IPS-11a (cell line): ENCODE measurements around the gene RGS21.
"Not testable (repeated sequence)": the region's sequence is repeated elsewhere in the genome, so short reads cannot be mapped to it uniquely, and the experiment has no call there.

Experiments
- H3K4me3 ChIP-seq: one replicate; pipeline ENCODE4 v1.5.1; 2013; ENCODE audit warnings: low read depth, low read length, control low read depth

RGS21 gene, protein sequence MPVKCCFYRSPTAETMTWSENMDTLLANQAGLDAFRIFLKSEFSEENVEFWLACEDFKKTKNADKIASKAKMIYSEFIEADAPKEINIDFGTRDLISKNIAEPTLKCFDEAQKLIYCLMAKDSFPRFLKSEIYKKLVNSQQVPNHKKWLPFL

DNA sequence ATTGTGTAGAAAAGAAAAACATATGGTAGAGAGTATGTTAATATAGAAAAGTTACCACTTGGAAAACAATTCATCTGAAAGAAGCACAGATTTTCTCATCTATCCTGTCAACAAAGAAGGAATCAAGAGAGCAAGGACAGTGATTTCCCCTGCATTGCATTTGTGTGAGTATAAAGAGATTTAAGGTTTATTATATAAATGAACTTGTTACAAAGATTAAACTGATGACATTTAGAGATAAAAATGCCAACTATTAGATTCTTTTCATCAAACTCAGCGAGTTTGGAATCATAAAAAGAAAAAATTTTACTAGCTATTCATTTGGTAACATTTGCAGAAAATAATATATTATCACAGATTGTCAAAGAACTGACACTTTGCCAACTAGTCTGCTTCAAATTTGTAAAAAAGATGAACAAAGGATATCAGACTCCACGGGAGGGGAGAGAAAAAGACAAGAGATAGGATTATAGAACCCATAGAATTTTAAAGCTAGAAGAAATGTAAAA, at the start of gene RGS21:
Gene RGS21, plus strand, starts transcription at position 51 of the 509 bp plus-strand sequence. CDS start 26,045 bp downstream, outside the sequence.
- no peak within 1 kb of the TSS for H3K4me3 ChIP-seq

DNA sequence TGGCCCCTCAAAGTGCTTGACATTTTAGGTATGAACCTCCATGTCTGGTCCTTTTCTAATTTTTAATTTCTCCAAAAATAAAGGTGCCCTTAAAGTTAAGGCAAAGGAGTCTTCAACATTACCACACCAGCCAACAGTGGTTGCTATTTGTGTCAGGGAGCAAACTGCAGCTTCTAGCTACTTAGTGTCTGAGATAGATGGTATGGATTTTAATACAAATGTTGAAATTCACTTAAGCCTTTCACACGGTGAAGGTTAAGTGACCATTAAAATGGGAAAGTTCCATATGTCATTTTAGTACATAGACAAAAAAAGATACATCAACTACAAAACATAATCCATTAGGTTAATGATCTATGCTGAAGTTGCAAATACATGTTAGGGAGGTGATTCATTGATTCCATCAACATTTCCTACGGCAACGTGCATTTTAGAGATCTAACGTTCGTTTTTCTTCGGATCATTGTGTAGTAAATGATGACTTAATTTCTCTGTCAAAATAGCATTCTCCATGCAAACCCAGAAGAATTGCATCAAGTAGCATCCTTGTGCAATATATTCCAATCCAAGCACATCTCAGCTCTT, 48.2 kb upstream of the RGS21 start:
- H3K4me3 ChIP-seq = no peak overlapping the region

DNA sequence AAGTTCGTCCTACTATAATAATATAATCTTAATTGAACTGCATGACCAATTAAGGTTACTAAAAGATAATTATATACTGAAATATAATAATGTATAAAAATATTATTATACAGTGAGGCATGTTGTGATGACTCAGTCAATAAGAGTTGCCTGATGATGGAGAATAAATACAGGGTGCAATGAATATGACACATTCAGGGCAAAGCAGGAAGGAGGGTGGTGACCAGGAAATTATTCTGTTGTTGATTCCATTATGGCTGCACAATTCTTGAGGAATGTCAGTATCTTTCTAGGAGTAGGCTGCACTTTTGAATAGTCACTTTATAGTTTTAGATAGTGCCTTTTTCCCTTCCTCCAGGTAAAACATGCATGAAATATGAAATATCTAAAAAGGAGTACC, 46.4 kb upstream of the RGS21 start:
- no peak overlapping the region for H3K4me3 ChIP-seq

DNA sequence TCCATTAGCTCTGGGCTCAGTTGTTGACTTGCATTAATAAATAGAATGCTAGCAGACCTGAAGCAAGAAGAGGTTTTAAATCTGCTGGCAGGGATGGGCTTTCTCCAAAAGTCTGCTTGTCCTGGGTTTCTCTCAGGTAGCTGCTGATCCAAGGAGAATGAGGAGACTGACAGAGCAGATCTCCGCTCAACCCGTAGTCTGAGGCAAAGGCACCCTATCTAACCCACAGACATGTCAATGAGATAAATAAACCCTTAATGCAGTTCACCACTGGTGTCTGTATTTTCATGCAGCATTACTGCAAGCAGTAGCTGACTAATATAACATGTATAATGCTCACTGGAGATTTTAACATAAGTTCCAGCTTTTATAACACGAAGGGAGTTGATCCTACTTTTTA, 44.1 kb upstream of the RGS21 start:
- no peak overlapping the region for H3K4me3 ChIP-seq

DNA sequence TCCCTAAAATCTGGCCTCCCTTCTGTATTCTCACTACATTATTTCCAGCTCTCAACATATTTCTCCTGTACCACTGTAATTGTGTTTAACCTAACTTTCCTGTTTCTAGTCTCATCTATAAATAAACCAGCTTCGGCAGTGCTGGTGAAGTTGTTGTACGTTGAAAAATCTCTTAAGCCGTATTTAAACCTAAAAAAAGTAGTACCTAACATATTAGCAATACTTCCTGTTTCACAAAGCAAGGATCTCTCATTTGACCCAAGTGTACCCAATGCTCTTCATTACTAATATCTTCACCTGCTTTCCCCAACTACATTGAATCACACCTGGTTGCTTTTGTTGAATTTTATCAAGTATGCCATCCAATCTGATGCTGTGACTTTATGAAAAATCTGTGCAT, 42.2 kb upstream of the RGS21 start:
- no peak overlapping the region for H3K4me3 ChIP-seq

DNA sequence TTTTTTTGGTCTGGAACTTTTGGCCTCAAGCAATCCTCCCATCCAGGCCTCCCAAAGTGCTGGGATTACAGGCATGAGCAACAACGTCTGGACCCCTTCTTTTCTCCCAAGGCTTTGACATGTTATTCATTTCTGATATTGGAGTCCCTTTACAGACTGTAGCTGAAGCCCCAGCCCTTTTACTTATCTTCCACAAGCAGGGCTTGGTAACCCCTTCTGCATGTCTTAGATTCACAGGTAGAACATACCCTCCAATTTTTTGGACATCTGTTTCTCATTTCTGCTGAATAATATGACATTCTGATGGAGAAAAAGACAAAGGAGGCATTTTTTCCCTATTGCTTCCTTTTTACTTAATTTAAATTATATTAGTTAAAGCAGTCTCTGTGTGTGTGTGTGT, 39.2 kb upstream of the RGS21 start:
- H3K4me3 ChIP-seq = no peak overlapping the region

DNA sequence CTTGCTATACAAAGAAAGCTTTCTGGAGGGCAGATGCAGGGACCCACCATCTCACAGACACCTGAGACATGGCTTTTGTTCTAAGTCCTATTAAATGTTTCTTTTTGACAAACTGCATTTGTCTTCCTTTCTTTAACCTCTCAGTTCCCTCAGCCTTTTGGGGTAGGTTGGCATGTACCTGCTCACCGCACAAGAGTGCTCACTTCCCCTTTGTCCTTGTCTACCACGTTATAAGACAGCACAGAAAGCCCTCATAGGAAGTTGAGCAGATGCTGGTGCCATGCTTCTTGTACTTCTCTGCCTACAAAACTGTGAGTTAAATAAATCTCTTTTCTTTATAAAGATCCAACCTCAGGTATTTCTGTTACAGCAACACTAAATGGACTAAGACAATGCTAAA, 31.9 kb upstream of the RGS21 start:
- no peak overlapping the region for H3K4me3 ChIP-seq

DNA sequence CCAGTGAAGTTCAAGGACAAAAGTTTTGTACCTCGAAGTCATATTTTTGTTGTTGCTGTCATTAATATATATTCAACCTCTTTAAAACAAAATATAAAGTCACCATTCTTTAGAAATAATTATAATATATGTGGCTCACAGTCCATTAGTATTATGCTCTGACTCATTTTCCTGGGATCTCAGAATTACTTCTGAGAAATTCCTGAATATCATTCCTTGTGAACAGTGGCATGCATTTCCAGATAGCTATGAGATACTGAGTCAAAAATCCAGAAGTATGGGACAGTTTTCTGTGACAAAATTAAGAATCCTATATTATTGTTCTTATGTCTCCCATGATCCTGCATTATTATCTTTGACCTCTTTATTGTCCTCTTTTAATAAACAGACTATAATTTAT, 13.8 kb upstream of the RGS21 start:
- H3K4me3 ChIP-seq = no peak overlapping the region

DNA sequence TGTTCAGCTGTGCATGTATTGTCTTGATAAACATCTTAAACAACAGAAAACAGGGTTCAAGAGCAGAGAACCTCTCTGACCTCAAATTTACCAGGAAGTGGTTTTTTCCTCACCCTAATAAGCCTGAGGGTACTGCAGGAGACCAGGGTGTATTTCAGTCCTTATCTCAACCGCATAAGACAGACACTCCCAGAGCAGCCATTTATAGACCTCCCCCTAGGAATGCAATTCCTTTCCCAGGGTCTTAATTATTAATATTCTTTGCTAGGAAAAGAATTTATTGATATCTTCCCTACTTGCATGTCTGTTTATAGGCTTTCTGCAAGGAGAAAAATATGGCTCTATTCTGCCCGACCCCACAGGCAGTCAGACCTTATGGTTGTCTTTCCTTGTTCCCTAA, 8.5 kb upstream of the RGS21 start:
- H3K4me3 ChIP-seq = not testable (repeated sequence)

DNA sequence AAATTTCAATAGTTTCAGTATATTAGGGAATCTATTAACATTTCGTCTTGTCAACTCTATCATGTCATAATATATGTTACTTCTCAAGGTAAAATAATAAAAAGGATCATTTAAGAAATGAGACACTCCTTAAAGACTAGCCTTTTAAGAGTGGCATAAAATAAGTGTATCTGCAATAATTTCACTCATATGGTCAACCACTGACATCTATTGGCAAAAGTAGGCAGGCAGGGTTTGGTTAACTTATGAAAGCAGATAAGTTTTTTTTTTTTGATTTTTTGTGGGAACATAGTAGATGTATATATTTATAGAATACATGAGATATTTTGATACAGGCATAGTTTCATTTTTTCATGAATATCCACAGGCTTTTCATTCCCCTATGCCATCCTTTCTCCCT, 5.5 kb upstream of the RGS21 start:
- H3K4me3 ChIP-seq = no peak overlapping the region

DNA sequence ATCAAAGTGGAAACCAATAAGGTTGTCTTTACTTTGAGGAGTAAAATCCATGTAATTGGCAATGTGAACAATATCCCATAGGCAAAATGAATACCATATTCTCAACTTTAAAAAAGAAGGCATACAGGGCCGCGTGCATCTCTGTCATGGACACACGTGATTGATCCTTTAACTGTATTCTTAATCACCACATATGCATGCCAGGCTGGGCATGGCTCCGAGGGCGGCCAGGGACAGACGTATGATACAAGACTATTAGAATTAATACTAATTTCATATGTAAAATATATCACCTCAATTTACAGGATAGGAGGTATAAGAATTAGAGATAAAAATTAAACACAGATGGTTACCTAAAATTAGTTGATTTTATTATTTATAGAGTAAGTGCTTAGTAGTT, 11.2 kb downstream of the RGS21 start:
- H3K4me3 ChIP-seq = no peak overlapping the region

DNA sequence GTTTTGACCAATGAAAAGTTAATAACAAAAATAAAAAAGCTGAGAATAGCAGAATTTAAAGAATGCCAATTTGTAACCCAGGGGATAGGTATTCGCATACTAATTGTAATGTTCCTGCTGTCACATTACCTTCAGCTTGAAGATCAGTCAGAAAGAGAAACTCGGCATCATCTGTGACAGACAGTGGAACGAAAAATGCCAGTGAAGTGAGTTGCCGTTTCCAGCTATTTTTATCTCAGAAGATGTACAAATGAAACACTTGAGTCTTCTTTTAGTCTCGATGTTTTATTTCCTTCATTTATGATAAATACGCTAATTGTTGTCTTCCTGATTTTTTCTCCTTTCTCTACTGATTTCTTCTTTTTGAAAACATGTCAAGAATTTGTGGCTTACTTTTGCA, 26.1 kb downstream of the RGS21 start:
- no peak overlapping the region for H3K4me3 ChIP-seq

DNA sequence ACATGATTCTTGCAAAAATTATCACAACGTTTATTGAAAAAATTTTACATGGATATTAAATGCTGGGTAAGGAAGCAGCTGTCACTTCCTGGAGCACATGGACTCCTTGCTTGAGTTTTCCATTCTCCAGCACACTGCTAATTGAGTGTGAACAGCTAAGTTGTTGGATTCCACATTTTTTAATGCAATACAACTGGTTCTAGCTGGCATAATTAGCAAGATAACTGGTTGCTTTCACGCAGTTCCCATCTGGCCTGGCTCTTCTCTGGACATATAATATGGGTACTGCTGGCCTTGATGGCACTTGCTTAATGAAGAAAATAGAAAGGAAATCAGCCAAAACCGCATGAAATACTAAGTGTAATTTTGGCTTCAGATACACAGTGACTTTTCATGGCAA, 26.6 kb downstream of the RGS21 start:
- no peak overlapping the region for H3K4me3 ChIP-seq

DNA sequence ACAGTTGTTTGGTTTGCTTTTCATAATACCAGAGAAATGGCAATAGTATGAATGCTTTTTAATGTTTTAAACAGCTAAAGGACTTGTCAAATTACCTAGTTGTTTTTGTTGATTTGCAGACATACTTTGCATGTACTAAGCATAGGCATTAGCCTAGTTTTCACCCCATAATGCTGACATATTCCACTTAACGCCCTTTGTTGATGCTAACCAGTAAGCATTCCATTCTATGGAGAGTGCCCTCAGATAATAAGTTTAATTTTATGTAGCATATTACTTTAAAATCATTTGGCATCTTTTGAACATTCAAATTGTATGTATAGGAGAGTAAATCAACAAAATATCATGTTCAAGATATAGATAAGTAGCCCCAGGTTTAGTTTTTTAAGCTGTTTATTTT, 32.5 kb downstream of the RGS21 start:
- H3K4me3 ChIP-seq = no peak overlapping the region

DNA sequence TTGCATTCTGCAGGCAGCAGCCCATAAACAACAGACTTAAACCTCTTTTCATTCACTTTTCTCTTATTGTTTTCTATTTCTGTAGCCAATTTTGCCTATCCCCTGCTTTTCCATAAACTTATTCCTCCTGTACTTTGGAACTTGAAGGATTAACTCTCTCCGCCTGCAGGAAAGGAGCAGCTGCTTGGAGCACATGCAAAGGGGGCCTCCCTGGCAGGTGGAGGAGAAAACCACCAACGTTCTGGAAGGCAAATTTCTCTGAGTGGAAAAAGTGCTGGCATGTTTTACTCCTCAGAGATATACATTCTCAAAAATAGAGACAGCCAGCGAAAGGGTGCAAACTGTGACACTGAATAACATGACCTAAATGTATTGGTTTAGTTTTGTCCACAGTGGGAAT, 33.6 kb downstream of the RGS21 start:
- no peak overlapping the region for H3K4me3 ChIP-seq

DNA sequence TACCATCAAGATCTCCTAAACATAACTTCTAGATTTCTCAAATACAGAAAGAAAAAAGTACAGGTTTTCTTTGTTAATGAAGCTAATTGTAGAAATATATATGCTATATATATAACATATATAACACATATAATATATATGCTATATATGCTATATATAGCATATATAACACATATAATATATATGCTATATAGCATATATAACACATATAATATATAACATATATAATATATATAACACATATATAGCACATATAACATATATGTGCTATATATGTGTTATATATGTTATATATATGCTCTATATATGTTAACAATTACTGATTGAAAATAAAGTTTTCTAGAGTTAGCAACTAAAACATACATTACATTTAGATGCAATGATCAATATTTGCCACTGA, 34.8 kb downstream of the RGS21 start:
- H3K4me3 ChIP-seq = no peak overlapping the region

DNA sequence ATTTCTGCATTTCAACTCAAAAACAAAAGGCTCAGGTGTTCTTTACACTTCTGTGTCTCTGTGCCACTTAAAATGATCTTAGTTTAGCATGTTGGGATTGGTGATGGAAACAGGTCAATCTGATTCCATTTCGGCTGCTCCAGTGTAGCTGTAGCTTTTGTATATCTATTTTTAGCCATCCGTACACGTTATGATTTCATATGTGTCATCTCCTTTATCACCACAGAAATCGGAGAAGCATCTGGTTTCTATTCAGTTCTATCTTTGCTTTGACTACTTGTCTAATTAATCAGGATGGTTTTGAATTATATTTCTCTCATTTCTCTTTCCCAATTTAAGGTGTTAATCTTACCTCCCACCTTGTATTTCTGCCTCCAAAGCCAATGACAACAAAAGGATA, 41.1 kb downstream of the RGS21 start:
- H3K4me3 ChIP-seq = no peak overlapping the region

DNA sequence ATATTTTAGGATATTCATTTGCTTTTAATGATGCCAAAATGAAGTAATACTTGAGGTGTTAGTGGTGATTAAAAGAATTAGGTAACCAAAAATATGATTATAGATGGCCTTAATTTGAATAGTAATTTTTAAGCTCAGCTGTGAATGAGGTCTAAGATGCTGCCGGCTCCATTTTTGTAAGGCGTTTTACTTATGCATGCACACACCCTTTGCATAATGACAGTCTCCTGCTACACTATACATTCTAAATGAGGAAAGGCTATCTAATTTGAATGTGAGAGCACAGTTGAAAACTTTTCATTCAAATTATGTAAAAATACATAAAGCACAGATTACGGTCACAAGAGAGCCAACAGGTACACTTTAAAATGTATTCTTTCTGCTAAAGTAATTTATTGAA, 41.6 kb downstream of the RGS21 start:
- H3K4me3 ChIP-seq = no peak overlapping the region

DNA sequence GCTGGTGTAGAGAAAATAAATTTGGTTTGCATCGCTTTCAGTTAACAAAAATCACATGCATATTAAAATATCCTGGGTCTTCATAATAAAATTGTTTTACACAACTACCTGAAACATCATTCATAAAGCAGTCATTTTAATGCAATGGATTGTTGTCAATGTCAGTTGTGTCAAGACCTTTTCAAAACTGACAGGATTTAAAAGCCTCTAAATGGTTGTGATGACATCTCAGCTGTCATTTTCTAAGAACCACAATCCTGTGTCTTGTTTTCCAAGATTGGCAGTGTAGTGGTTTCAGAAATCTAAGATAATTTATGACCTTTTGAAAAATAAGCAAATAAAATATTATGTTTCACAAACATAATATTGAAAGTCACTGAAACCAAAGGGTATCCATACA, 42.0 kb downstream of the RGS21 start:
- H3K4me3 ChIP-seq = no peak overlapping the region

DNA sequence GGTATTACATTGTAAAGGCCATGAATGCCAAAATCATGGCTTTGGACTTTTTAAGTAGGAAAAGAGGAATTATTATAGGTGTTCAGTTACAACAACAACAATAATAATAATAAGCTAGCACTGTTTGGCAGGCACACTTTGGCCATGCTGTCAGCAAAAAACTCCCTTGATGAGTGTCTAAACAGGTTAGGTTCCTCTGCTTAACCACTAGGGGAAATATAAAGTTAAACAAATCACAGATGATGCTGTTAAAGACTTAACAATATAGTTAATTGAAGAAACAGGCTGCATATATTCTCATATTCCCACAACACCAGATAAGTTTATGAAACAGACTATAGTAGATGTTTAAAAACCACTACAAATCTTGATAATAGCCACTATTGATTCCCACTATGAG, 46.4 kb downstream of the RGS21 start:
- no peak overlapping the region for H3K4me3 ChIP-seq

DNA sequence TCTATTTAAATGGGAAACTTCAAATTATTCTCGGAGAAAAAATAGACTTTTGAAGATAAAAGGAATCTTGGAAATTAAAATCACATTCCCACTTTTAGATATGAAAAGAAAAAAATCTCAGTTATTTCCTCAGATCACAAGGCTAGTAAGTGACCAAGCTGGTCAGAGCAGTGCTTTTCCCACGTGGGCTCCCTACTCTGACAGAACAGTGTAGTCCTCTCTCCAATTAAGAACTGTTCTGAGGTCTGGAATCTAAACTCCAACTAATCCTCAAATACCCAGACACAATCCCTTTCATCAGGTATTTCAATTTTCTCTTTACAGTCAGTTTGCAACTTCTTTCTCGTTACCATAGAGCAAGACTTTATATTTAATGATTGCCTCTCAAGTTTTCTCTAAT, 50.6 kb downstream of the RGS21 start:
- no peak overlapping the region for H3K4me3 ChIP-seq

DNA sequence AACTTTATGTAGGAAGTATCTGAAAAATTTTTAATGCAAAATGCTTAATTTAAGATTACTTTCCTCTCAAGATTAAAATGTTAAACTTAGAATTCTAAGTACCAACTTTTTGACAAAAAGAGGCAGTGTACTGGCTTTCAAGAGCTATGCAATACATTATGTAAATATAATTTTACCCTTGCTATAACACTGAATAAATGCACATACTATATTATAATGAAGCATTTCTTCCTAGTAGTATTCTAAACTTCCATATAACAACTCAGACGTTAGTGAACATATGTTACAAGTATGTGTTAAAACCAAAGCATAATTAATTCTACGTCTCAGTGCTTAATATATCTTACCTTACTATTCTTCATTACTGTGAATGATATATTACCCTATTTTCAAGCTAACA, 58.5 kb downstream of the RGS21 start:
- H3K4me3 ChIP-seq = no peak overlapping the region

DNA sequence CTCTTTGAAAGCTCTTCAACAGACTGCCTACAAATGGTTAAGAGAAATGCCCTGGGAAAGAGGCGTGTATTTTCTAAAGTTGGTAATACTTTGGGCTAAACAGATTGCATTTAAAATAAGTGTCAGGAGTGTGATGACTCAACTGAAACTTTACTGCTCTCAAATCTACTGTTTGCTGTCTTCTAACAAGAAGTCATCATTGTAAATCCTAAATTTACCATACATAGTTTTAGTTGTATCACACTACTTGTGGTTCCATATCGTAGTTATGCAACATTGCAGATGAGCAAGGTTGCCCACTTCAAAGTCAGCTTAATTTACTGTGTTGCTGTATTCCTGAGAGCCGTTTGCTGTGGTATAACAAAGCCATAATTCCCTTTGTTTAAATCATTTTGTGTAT, 59.6 kb downstream of the RGS21 start:
- H3K4me3 ChIP-seq = no peak overlapping the region
